HCT116 (cell line): ENCODE data around the gene FHL5.

Source experiments
- CTCF ChIP-seq, 3 experiments: fragments of 200-600 bp in 1 of 3; sonication (generic) in 1 of 3; IDR thresholded peaks in 2 of 3; conservative IDR thresholded peaks in 1 of 3; 2 replicates each; pipeline ENCODE4 v1.5.1; 2012 to 2017; ENCODE audit warnings: low read depth in 2 of 3, low read length in 2 of 3, antibody characterized with exemption in 1 of 3, borderline replicate concordance in 1 of 3, control low read depth in 1 of 3, mild to moderate bottlenecking in 1 of 3, mixed read lengths in 1 of 3, mixed run types in 1 of 3, moderate library complexity in 1 of 3; ENCODE audit not compliant: insufficient read depth in 1 of 3
- EZH2 ChIP-seq: fragments of 200-600 bp; sonication (generic); IDR thresholded peaks from 2 replicates; pipeline ENCODE4 v1.6.1; 2017; ENCODE audit warnings: antibody characterized with exemption, mixed run types
- EZH2phosphoT487 ChIP-seq: fragments of 200-600 bp; IDR thresholded peaks from 2 replicates; pipeline ENCODE4 v1.6.1; 2018; ENCODE audit warnings: antibody characterized with exemption, borderline replicate concordance
- REST ChIP-seq: IDR thresholded peaks from 2 replicates; pipeline ENCODE4 v1.6.1; 2012; ENCODE audit warnings: low read depth
- TCF7L2 ChIP-seq: IDR thresholded peaks from 2 replicates; pipeline ENCODE4 v1.7.0; 2011; ENCODE audit warnings: borderline replicate concordance, inconsistent platforms; ENCODE audit not compliant: insufficient read depth, insufficient read length; ENCODE audit errors: extremely low read depth
- YY1 ChIP-seq: IDR thresholded peaks from 2 replicates; pipeline ENCODE4 v1.6.1; 2011; ENCODE audit warnings: low read length, low read depth, moderate library complexity, mild to moderate bottlenecking; ENCODE audit not compliant: insufficient replicate concordance; ENCODE audit errors: extremely low read depth
- ZNF274 ChIP-seq: fragments of 200-500 bp; sonication (Bioruptor generic); IDR thresholded peaks from 2 replicates; pipeline ENCODE4 v1.6.1; 2014; ENCODE audit warnings: mild to moderate bottlenecking, low read depth, low read length, inconsistent platforms

GRCh38 chr6:96613291-96613999, 50.5 kb downstream of the FHL5 start:
- TF ChIP-seq CTCF (IDR thresholded peaks at IDR 0.05 in 2 of 3, conservative IDR thresholded peaks at IDR 0.05 in 1 of 3; ENCODE audit: borderline replicate concordance in 1 of 3, insufficient read depth in 1 of 3, low read depth in 2 of 3, low read length in 2 of 3) (no peak), YY1 (no peak), ZNF274 (no peak), TCF7L2 (no peak), EZH2 (no peak), EZH2phosphoT487 (no peak), REST (no peak)
